HEK293T (cell line): Measurements from ENCODE around the gene SKOR2.
"Not testable (repeated sequence)": the region's sequence is repeated elsewhere in the genome, so short reads cannot be mapped to it uniquely, and the experiment has no call there.

ENCODE experiments used
- BHLHE40 ChIP-seq: fragments of 450-650 bp; IDR thresholded peaks from 2 replicates; pipeline ENCODE4 v1.6.1; 2016; ENCODE audit warnings: mild to moderate bottlenecking, moderate library complexity, borderline replicate concordance
- ELF4 ChIP-seq: fragments of 450-650 bp; IDR thresholded peaks from 2 replicates; pipeline ENCODE4 v1.6.1; 2017; ENCODE audit warnings: antibody characterized with exemption
- FOXK2 ChIP-seq: fragments of 450-650 bp; IDR thresholded peaks from 2 replicates; pipeline ENCODE4 v1.6.1; 2016; ENCODE audit warnings: mild to moderate bottlenecking
- FOXM1 ChIP-seq: fragments of 450-650 bp; IDR thresholded peaks from 2 replicates; pipeline ENCODE4 v1.6.1; 2017; ENCODE audit warnings: mild to moderate bottlenecking, borderline replicate concordance
- L3MBTL2 ChIP-seq: fragments of 450-650 bp; conservative IDR thresholded peaks from 2 replicates; pipeline ENCODE4 v1.6.1; 2016; ENCODE audit warnings: mild to moderate bottlenecking
- LEF1 ChIP-seq: fragments of 450-650 bp; IDR thresholded peaks from 2 replicates; pipeline ENCODE4 v1.6.1; 2017; ENCODE audit warnings: mild to moderate bottlenecking, borderline replicate concordance
- NFRKB ChIP-seq: fragments of 450-650 bp; IDR thresholded peaks from 2 replicates; pipeline ENCODE4 v1.6.1; 2016; ENCODE audit warnings: mild to moderate bottlenecking, moderate library complexity
- SP1 ChIP-seq: fragments of 450-650 bp; IDR thresholded peaks from 2 replicates; pipeline ENCODE4 v1.6.1; 2017
- TARDBP ChIP-seq: fragments of 450-650 bp; IDR thresholded peaks from 2 replicates; pipeline ENCODE4 v1.6.1; 2016
- ZNF384 ChIP-seq: fragments of 450-650 bp; IDR thresholded peaks from 2 replicates; pipeline ENCODE4 v1.6.1; 2016
- TF ChIP-seq, protein P1 (sequence below): fragments of 450-650 bp; IDR thresholded peaks from 2 replicates; pipeline ENCODE4 v1.6.1; 2016

DNA sequence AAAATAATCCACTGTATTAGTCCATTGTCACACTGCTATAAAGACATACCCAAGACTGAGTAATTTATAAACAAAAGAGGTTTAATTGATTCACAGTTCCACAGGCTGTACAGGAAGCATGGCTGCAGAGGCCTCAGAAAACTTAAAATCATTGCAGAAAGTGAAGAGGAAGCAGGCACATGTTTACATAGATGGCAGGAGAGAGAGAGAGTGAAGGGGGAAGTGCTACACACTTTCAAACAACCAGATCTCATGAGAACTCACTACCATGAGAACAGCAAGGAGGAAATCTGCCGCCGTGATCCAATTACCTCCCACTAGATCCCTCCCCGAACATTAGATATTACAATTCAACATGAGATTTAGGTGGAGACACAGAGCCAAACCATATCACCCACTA is 55.5 kb downstream of the SKOR2 start:
- not testable (repeated sequence) for TF ChIP-seq L3MBTL2, ELF4, ZNF384, LEF1, BHLHE40, TARDBP, FOXM1, FOXK2, SP1, NFRKB
- TF ChIP-seq, protein P1, sequence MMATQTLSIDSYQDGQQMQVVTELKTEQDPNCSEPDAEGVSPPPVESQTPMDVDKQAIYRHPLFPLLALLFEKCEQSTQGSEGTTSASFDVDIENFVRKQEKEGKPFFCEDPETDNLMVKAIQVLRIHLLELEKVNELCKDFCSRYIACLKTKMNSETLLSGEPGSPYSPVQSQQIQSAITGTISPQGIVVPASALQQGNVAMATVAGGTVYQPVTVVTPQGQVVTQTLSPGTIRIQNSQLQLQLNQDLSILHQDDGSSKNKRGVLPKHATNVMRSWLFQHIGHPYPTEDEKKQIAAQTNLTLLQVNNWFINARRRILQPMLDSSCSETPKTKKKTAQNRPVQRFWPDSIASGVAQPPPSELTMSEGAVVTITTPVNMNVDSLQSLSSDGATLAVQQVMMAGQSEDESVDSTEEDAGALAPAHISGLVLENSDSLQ, result not testable (repeated sequence)
